Fibroblast of gingiva (primary cell): Measurements from ENCODE around the gene CRYL1.

ENCODE experiments used
- DNase-seq: peaks from one replicate; pipeline ENCODE4 v3.0.0-alpha.2; 2011; ENCODE audit warnings: low read depth

The CRYL1 gene

DNA sequence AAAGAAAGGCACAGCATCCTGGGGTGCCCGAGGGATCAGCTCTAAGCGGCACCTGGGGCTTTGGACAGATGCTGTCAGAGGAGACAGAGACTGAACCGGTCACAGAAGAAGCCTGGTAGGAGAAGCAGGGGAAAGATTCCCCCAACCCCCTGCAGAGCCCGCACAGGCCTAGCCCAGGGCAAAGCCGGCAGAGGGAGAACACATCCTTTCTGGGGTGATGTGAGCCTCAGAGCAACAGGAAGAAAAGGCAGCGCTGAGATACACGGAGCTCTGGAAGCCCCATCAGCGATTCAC is 101.2 kb downstream of the CRYL1 start:
- DNase-seq: no peak

- no peak for DNase-seq
These were observed 103.3 kb downstream of the CRYL1 start for GRCh38 chr13:20422362-20422761.

- DNase-seq: no peak
These were observed 104.7 kb downstream of the CRYL1 start for GRCh38 chr13:20420938-20421337.

- no peak for DNase-seq
These were observed 106.7 kb downstream of the CRYL1 start for GRCh38 chr13:20418953-20419352.

DNA sequence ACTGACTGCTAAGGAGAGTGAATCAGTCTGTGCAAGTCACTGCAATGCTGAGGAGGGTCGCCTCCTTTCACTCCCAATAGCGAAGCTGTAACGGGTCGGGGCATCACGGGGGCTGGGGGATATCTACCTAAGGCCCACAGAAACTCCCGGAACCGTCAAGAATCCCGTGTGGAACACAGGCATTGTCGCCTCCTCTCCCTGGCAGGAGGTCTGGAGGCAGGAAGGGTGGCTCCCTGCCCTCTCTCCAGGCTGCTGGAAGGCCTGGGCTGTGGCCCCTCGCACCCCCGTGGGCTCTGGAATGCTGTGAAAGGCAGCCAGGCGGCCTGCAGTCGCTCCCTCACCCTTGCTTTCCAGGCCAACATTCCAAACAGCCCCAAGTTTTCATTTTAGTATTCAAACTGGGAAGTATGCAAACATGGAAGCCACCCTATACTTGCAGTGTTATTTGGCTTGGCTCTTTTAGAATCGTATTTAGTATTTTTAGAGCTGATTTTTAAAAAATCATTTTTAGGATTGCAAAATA is 109.4 kb downstream of the CRYL1 start:
- no peak for DNase-seq

DNA sequence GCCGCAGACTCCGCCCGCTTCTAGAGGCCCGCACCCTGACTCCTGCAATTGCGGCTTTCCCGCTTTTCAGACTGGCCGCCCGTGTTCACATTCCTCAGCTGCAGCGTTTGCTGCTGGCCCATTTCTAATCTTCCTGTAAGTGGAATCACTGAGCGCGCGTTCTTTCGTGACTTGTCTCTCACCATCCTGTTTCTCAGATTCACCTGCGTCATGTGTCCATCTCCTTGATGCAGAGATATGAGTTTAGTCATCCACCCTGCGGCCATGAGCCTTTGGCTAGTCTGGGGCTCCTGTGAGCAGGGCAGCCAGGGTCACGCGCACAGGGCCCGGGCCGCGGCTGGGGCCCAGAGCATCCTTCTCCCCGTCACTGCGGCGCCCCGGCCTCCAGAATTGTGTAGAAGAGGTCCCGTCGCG is 110.0 kb downstream of the CRYL1 start:
- DNase-seq: no peak

GRCh38 chr13:20415306-20415679 is 110.4 kb downstream of the CRYL1 start:
- DNase-seq: no peak

DNA sequence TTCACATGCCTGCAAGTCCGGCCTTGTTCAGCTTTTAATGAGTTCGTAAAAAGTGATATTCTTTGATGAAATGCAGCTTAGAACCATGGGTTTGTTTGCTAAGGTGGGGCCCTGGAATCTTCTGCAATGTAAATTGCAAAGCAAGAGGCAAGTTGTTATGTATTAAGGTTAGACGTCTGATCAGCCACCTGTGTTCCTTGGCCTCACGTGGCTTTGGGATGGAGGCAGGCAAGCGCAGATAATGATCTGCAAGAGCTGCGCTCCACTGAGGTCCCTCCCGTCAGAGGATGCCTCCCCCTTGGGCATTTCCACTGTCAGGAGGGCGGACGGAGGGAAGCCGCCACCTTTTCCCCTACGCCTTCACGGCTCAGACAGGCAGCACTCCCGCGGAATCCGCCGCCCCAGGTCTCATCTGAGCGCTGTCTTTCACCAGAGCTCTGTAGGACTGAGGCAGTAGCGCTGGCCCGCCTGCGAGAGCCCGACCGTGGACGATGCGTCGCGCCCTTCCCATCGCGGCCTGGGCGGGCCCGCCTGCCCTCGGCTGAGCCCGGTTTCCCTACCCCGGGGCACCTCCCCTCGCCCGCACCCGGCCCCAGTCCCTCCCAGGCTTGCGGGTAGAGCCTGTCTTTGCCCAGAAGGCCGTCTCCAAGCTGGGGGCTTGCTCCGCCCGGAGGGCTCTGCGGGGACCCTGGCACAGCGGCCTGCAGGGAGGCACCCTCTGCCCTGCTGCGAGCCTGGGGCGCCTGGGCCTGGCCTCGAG is 110.9 kb downstream of the CRYL1 start:
- no peak for DNase-seq

DNA sequence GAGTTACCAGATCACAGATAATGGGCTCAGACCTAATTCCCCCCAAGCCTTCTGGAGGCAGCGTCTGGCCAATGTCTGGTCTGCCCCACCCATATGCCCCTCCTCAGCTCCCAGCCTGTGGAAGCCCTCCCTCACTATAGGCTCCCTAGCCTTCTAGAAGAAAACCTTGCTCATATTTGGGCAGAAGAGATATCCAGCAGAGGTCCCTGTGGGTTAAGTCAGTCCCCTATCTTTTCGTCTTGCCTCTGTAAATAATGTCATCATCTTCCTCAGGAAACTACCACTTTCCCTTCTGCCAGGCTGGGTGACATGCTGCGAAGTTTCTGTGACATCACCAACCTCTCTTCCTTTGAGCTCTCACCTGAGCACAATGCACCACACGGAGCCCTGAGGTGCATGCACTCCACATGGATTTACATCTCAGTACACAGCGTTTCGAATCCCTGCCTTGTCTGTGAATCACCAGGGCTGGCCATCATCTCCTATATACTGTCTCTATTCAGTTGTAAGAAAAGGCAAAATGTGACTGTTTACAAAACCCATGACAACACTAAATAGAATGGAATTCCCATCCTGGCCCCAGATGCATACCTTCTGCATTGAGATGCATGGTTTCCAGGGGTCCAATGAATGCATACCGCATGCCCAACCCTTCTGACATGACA is 112.8 kb downstream of the CRYL1 start:
- no peak for DNase-seq

GRCh38 chr13:20411638-20412342 is 113.9 kb downstream of the CRYL1 start:
- no peak for DNase-seq

GRCh38 chr13:20410726-20411125 is 114.9 kb downstream of the CRYL1 start:
- no peak for DNase-seq

DNA sequence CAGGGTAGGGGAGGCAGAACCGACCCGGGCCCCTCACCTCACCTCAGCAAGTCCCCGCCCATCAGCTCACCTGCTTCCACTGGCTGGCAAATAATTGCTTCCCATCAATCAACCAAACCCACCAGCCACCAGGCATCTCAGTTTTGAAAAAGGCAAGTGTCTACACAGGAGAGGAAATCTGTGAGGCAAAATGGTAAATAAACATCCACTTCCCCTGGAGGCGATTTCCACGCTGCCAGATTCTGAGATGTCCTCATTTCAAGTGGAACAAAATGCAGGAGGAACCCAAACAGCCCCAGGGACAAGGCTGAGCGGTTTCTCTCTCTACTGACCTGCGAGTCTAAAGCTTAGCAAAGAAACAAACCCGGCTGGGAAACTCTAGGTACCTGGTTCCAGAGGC is 117.5 kb downstream of the CRYL1 start:
- no peak for DNase-seq

- DNase-seq: no peak
These were observed 117.9 kb downstream of the CRYL1 start for GRCh38 chr13:20407759-20408158.

DNA sequence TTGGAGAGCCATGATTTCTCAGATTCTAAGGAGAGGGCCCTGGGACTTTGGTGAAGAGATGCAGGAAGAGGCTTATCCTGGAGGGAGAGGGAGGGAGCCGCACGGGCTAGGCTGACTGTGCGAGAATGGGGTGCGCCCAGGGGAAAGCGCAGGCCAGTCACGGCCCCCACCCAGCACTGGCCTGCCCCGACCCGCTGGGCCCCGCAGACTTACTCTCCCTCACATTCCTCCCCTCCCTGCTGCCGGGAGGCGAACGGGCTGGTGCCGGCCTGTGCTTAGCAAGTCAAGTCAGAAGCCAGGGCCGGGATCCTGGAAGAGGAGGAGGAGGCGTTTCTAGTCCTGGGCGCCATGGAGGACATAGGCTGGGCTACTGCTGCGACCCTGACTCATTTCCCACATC is 120.0 kb downstream of the CRYL1 start:
- DNase-seq: no peak

- no peak for DNase-seq
These were observed 121.0 kb downstream of the CRYL1 start for GRCh38 chr13:20404488-20405222.

DNA sequence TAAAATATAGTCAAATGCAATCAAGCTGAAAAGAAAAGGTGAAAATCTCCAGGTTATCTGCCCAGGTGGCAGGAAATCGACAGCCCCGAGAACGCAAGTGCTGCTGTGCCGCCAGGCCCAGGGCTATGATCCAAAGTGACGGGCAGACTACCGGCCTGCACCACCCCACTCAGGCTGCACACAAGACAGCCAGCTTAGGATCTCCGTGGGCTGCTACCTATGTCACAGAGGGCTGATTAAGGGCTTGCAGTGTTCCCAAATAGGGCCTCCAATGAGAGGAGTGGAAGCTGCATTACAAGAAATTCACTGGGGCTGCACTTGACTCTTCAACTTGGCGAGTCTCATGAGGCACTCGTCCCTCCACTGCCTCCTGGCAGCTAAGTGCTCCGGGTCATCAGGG is 121.8 kb downstream of the CRYL1 start:
- no peak for DNase-seq

- no peak for DNase-seq
These were observed 122.8 kb downstream of the CRYL1 start for GRCh38 chr13:20402881-20403280.

GRCh38 chr13:20401931-20402856 is 123.5 kb downstream of the CRYL1 start:
- DNase-seq: no peak

DNA sequence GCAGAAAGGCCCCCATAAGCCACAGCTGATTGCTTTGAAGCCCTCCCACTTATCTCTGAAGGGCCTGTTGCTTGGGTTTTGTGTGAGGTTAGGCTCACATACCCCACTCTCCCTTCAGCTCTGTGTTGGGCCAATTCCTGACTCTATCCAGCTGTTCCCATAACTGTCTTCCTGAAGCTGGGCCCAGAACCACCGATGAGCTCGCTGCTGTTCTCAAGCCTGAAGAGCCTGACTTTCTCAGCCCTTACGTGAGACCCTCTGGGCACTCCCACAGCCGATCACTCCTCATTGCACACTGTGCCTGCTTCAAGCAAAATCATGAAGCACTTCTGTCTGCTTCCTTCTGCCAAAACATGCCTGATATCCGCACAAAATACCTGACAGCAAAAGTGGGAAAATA is 124.1 kb downstream of the CRYL1 start:
- DNase-seq: no peak

DNA sequence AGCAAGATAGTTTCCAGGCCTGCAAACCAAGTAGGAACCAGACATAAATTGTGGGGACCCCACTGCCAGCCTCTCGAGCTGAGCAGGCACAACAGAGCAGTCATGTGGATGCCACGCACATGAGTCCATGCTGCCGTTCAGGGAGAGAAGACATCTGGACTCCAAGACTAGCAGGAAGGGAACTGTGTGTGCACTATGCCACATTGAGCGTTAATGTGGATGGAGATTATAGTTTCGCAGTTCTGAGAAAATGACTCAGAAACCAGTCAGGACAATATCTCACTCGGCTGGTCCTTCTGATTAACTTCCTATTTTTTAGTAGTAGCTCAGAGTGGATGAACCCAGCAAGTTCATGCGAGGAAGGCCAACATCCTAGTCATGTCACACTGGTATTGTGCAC is 124.9 kb downstream of the CRYL1 start:
- no peak for DNase-seq

GRCh38 chr13:20399961-20400360 is 125.7 kb downstream of the CRYL1 start:
- no peak for DNase-seq
